ENCODE data around the gene PDE4D.

The PDE4D gene

DNA sequence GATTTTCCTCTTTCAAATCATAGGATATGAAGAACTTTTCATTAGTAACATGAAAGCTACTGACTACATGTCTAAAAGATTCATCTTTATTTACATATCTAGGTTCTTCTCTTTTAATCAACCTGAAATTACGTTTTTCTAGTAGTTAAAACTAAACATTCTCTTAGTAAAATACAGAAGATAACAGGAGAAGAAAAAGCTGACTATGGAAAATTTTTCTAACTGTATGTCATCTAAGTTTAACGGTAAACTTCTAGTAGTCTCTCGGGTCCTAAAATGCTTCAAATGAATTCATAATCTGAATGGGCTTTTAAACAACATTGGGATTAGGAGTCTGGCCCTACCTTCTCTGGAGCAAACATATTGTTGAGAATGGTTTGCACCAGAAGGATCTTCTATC is 151.9 kb downstream of the PDE4D start:
- DNase-seq (ENCODE audit: low read depth): no peak

DNA sequence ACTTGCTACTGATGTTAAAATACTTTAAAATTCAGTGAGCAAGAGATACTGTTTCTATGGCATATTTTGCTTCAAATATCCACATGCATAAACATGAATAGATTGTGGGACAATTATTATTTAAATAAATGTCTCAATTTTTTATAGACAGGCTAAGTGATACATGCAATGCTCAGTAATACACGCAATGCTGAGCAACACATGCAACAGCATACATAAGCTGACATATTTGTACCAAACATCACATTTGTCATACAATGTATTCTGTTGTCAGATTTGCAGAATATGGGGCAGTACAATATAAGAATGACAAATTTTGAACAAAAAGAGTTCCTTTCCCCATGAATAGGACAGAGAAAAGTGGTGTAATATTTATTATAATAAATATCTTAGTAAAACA is 155.5 kb downstream of the PDE4D start:
- no peak for DNase-seq (ENCODE audit: low read depth)

DNA sequence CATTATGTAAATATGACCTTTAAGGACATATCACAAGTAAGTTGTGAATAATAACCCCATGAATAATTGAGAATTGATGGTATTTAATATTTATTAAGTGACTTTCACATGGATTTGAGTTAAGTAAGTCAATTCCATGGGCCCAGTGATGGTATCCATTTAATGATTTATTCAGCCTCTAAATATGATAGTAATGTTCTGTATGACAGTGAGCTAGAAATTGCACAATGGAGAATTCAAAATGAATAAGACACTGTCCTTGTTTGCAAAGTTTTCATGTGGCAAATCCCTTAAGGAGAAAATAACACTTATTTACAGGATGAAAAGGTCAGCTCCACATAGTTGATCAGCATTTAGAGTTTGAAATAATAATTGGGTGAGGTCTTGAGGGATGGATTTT is 160.7 kb downstream of the PDE4D start:
- DNase-seq (ENCODE audit: low read depth): no peak

DNA sequence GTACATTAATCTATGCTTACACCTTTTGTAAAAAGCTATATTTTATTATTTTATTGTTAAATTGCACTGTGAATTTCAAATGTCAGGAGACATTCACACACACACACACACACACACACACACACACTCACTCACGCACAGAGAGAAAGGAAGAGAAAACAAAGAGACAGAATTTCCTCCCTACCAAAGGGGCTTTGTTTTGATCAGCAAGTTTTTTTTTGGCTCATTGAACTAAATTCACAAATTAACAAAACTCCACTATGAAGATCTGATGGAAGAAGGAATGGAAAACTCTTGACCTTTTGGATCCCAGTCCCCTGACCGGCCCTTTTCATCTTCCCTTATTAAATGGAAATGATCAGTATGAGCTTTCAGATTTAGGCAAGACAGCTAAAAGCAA is 161.2 kb downstream of the PDE4D start:
- DNase-seq (ENCODE audit: low read depth): no peak

DNA sequence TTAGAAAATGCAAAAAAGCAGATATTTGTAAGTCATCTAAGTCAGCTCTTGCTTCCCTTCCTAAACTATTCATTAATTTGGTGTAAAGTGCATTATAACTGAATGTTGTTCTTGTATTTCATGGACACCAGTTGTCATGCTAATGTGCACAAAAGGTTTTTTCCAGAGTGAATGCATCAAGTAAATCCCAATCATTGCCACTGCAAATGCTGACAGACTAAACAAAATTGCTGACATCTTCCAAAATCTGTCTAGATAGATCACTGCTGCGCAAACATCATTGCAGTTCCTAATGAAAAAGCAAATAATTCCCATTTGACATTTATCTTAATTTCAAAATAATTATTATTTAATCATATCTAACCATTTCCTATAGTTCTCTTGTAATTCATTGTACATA is 161.7 kb downstream of the PDE4D start:
- DNase-seq (ENCODE audit: low read depth): no peak

DNA sequence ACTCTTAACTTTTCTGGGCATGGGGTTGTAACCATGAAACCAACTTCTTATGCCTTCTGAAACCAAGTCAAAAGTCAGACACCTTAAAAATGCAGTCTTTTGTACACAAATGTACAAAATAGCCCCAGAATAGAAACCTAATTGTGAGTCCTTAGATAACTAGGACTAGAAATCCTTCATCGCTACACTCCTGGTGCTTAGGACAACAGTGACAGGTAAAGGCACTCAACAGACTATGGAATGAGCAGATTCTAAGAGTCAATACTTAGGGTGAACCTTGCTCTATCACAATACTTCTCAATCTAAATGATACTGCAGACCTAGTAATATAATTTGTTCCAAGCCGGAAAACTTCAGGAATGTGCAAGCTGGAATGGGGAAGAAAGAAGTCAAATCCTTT is 163.7 kb downstream of the PDE4D start:
- no peak for DNase-seq (ENCODE audit: low read depth)

DNA sequence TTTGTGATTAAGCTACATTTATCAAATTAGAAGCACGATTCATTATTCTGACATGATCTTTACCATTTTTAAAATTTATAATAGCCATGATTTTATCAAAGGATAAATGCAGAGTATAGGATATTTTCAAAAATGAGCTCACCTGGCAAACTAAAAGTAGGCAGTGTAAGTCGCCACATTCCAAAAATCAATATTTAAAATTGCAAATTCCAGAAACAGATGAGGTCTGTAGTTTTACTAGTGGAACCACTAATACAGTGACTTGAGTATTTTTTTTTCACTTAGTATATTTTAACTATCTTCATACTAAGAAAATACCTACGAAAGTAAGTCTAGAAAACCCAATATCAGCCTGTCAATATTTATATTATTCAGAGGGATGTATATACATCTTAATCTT is 164.2 kb downstream of the PDE4D start:
- no peak for DNase-seq (ENCODE audit: low read depth)

DNA sequence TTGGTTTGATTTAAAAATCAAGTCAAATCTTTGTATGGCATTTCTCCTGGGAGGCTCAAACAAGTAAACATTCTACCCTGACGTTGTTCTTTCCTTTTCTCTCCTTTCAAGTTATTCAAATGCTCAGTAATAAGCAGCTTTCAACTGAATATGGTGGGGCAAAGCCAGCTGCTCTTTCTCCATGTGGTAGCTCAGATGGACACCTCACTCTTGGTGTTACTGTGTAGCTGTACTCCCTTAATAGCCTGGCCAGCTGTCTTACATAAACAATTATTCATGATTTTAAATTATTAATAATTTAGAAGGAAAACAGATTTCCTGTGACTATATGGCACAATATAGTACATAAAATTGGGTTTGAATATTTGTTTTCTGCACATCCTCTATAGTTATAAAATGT is 165.2 kb downstream of the PDE4D start:
- no peak for DNase-seq (ENCODE audit: low read depth)

DNA sequence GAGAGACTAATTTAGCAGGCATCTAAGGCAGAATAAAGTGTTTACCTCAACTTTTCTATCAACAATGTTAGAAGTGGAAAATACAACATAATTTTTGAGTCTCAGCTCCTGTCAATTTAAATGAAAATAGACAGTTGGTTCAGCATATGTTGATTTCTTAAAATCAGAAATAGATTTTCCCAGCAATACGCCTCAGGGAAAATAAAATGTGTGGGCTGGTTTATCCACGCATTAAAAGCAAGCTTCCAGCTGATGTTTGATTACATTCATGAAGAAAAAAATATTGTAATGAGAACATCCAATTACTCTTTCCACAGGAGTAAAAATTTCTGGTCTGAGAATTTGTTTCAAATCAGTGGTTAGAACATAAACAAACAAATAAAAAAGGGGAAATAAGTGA is 166.3 kb downstream of the PDE4D start:
- no peak for DNase-seq (ENCODE audit: low read depth)

DNA sequence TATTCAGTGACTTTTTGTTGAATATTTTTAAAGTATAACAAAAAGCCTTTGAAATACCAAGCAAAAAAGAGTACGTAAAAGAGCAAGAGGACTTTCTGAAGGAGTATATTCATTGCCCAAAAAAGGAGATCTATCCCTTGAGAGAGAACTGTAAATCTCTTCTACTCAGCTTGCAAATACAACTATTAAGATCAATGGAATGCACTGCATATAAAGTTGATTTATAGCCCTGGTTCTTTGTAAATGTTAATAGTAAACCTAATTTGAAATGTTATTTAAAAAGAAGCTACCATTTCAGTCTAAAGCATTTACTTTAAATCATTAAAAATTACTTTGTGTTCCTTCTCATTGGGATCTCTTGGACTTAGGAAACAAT is 168.1 kb downstream of the PDE4D start:
- DNase-seq (ENCODE audit: low read depth): peak; percentile 50

DNA sequence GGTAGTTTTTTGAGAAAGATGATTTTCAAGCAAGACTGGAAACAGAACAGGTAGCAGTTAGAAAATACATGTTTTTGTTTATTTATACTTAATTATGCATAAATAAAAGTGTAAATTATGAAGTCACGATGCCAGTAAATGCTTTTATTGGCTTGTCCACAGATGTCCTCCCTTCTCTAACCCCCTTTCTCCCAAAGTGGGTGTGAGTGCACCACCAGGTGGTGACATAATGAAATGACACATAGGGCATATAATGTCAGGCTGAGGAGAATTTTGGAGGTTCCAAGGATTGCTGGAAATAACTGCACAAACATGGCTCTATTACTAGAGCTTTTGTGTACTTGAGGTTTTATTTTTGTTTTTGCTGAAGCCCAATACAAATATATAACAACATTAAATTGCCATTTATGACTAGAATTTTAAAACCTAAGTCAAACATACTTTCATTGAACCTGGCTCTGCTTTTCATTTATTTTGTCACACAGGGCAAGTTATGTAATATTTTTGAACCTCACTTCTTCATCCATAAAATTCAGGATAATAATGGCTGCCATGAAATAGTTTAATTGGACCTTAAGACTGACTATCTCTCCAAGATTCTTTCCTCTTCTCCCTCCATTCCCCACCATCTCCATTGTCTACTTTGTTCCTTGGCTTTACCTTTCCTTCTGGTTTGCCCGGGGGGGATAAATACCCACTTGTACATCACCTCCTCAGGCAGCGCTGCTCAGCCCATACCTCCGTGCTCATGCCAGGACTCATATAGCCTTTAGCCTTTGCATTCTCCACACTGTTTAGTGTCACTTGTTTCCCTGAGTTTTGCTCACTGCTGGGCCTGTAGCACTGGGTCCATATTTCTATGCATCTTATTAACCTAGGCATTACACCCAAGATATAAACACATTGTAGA is 168.8 kb downstream of the PDE4D start:
- peak; percentile 21 for DNase-seq (ENCODE audit: low read depth)

DNA sequence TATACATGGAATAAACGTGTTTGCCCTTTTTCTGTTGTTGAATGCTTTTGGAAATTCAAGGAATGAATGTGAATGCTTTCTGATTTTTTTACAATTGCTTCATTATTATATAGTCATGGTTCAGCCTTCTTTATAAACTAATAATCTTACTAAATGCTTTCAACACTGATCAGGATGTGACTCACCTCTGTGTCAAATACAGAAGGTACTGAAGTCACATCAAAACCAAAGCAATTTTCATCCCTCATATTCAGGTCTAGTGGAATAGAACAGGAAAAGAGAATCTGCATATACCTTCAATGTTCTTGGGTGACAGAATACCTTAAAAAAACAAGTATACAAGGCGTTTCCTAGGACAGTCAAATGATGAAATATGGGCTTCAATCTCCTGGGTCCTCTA is 170.7 kb downstream of the PDE4D start:
- no peak for DNase-seq (ENCODE audit: low read depth)

DNA sequence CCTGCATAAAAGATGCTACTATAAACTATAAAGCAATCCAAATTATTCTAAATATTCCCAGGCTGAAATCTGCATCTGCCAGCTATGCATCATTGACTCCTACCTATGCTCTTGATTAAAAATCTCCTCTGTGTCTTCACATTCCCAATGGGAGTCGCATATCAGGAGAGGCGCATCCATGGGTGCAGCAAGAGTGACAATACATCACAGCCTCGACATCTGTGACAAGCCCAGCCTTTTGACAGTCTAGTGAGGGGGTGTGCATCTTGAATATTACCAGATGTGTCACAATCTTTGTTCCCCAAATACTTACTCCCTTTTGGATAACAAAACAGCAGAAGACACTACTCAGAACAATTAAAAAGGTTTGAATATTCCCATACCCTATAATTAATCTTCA is 171.8 kb downstream of the PDE4D start:
- no peak for DNase-seq (ENCODE audit: low read depth)

DNA sequence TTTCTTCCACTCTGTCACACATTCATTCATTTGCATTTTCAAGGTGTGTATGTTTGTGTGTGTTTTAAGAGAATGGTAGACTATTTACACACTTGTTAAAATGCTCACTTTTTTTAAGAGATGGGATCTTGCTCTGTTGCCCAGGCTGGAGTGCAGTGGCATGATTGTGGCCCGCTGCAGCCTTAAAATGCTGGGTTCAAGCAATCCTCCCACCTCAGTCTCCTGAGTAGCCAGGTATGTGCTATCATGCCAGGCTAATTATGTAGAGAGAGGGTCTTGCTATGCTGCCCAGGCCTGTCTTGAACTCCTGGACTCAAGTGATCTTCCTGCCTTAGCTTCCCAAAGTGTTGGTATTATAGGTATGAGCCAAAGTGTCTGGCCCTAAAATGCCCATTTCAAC is 173.5 kb downstream of the PDE4D start:
- no peak for DNase-seq (ENCODE audit: low read depth)

DNA sequence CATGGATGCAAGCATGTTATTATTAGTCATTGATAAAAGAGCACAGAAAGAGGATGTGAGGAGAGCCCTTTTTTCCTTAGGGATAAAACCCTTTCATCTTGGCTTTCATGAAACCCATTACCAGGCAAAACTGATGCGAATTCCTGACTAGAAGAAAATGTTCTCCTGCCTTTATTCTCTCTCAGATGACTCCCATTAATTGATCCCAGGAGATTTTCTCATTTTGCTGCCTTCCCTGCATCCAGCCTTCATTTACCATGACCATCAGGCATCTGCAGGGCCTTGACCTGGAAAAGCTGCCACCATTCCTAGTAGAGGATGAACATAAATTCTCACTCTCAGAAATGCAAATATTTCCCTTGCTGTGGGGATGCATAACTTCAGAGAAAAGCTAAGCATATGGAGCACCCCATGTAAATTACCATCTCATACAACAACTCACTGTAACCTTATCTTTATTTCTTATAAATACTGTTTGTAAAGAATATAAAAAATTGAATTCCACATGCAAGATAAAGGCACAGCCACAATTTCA is 176.5 kb downstream of the PDE4D start:
- no peak for DNase-seq (ENCODE audit: low read depth)

DNA sequence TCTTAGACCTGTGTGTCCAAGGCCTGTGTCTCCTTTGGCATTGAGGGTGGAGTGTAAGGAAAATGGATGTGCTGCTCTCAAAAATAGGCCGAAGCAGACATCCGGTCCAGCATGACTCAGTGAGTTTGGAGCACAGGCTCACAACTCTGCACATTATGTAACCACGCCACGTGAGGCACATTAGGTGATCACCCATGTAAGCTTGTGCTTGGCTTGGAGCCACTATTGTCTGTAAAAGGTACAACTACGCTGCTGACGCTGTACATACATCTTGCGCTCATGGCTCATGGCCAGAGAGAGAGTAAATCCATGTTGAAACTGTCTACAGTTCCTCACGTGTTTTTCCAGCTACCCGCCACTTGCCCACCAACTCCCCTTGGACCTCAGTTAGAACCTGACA is 177.5 kb downstream of the PDE4D start:
- DNase-seq (ENCODE audit: low read depth): no peak

DNA sequence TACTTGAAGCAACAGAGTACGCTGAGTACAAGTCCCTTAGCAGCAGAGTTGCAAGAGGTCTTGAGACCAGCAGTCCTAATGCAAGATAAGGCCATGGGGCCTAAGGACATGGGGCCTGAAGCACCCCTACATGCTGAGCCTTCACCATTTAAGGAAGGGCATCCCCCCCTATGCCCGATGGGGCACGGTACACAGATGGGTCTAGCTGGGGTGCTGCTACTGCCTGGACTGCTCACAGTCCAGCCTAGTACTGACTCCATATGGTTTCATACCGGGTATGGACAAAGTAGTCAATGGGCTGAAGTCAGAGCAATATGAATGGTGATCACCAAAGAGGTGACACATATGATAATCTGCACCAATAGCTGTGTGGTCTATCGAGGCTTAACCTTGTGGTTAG is 178.3 kb downstream of the PDE4D start:
- DNase-seq (ENCODE audit: low read depth): no peak

DNA sequence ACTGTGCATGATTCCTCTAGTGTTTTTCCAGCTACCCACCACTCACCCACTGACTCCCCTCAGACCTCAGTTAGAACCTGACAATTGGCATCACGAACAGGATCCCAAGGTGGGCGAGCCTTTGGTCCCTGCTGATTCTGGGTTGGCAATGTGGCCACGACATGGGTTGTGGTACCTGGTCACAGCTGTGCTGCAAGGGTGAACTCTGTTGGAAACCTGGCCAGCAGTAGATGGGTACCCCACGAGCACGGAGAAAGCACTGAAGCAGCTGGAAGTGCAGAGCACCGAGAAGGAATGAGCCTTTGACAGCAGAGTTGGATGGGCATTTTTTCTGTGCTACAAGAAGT is 180.1 kb downstream of the PDE4D start:
- DNase-seq (ENCODE audit: low read depth): no peak

DNA sequence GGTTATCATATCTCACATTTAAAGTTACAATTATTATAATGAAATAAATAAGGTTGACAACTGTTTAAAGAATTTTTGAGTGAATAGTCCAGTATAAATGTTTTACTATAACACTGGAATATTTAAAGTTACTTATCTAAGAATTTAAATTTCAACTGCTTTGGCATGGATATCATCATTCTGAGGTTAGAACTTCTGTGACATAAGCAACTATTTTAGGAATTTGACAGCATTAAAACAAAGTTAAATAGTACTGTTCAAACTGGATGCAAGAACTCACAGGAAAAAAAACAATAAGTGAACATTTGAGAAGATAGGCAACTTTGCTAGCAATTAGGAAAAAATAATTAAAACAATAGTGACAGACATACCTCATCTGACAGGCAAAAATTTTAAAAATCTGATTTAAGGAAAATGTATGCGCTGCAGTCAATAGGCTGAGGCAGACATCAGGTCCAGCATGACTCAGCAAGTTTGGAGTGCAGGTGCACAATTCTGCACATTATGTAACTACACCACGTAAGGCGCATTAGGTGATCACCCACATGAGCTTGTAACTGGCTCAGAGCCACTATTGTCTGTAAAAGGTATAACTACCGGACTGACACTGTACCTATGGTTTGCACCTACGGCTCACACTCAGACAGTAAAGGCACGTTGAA is 180.6 kb downstream of the PDE4D start:
- DNase-seq (ENCODE audit: low read depth): no peak

DNA sequence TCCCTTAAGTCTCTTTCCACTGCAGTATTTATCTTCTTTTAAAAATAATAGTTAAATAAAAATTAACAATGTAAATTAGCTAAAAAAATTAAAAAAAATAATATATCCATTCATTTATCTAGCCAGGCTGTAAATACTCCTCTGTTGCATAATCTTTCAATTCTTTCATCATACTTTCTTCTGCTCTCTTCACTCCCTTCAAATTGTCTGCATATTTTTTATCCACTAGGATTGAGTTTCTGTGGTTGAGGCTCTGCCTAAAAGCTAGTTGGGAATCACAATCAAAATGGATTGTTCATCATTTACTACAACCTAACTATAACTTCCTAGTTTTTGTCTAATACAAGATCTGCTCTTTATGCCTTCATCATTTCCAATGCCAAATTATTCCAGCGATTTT is 182.2 kb downstream of the PDE4D start:
- DNase-seq (ENCODE audit: low read depth): no peak

DNA sequence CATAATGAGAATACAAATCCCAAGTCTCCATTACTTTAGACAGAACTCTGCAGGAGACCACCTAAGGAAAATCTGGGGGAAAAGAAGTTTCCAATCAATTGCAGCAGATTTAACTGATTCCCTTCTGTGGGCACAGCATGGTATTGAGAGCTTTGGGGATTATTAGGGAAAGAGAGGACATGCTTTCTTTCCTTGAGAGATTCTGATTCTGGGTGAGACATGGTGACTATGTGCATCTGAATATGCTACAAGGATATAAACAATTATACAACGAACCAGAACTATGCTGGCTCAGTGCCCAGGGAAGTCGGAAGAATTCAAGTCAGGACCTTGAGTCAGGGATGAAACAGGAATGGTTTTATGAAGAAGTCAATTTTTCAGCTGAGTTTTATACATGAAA is 183.7 kb downstream of the PDE4D start:
- DNase-seq (ENCODE audit: low read depth): peak; percentile 67

DNA sequence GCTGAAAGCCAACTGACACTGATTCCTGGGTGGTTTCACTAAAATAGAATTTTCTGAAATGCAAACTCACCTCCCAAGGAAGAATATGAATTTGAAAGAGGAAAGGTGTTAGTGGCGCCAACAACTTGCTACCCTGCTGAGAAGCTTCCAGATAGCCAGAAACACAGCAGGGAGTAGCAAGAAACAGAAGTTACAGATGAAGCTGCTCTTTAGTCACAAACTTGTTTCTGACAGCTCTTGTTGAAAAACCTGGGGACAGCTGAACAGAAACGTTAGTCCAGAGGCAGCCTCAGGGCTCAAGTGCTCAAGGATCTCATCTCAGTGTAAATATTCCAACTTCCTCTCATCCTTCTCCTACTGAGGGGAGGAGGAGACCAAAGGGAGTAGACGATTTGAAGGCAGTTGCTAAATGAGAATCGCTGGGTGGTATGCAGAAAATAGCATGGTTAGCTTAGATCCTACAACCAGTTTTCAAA is 184.1 kb downstream of the PDE4D start:
- no peak for DNase-seq (ENCODE audit: low read depth)

DNA sequence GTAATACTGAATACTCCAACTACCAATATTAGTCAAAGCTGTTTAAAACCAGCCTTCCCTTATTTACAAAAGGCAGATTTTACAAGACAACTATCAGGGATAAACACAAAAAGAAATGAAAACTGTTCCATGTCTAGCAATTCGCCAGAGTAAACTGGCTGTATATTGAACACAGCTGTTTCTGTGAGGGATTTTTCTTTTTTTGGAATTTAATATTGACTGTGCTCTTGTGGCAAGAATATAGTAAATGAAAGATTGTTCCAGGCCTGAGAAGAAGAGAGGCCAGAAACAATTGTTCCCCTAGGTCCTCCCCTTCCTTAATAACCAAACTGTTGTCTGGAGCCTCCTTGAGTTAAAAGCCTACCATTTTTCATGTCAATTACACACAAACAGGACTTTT is 188.6 kb downstream of the PDE4D start:
- DNase-seq (ENCODE audit: low read depth): no peak

DNA sequence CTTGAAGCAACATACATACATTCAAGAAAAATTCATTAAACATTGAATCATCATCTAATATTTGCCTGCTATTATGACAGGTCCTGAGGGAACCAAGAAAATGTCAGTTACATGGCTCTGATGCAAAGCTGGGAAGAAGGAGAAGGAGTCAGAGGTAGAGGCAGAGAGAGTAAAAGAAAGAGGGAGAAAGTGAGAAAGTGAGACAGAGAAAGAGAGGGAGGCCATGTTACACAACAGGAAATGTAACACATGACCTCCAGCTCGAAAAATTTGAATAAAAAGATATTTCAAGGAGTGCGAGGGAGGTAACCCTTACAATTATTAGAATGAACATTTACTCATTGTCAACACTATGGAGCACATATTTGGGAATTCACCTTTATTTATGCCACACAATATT is 189.7 kb downstream of the PDE4D start:
- DNase-seq (ENCODE audit: low read depth): no peak

Data from GM04504 (cell line).